IMR-90 (cell line): ENCODE results near the gene RDH13. TPM values are rescaled to one million over a fixed set of nuclear protein-coding genes. Genes with fewer than 3 reads are reported as not detected.

Source experiments
- ATAC-seq: fragments of 200-7000 bp; cut with Tn5 transposase; 2 replicates; pipeline ENCODE4 v1.9.1; 2020; ENCODE audit warnings: low read depth, mild to moderate bottlenecking, moderate library complexity
- BruUV-seq: library from RNA; stranded (reverse); fragments of 400-500 nt; replicated peaks from 2 replicates; lab custom pipeline; 2021; lab: Mats Ljungman, UMichigan
- CTCF ChIA-PET: fragments of 300-600 bp; formaldehyde crosslinking; extraction: SDS; loops from one replicate; lab custom pipeline; 2021; ENCODE audit warnings: antibody characterized with exemption; lab: Yijun Ruan, JAX
- POLR2A ChIA-PET: fragments of 300-600 bp; sonication (Branson Sonifier 250); formaldehyde crosslinking; loops from one replicate; lab custom pipeline; 2022; ENCODE audit warnings: antibody characterized with exemption; ENCODE audit not compliant: unreplicated experiment; lab: Charles Lee
- DNase-seq: peaks from one replicate; pipeline ENCODE4 v3.0.0; 2013
- H2AFZ ChIP-seq: replicated peaks from 2 replicates; pipeline ENCODE3; 2013; ENCODE audit warnings: low read length, mild to moderate bottlenecking; ENCODE audit not compliant: poor library complexity
- H2AK5ac ChIP-seq: 2 replicates; pipeline ENCODE4 v1.6.1; 2013; ENCODE audit warnings: low read depth, low read length, inconsistent platforms
- H2AK9ac ChIP-seq: replicated peaks from 2 replicates; pipeline ENCODE3; 2013; ENCODE audit warnings: mild to moderate bottlenecking, low read depth, low read length, moderate library complexity; ENCODE audit not compliant: poor library complexity
- H2BK120ac ChIP-seq: 2 replicates; pipeline ENCODE4 v1.6.1; 2013; ENCODE audit warnings: low read depth, low read length, inconsistent platforms
- H2BK15ac ChIP-seq: 3 replicates; pipeline ENCODE4 v1.6.1; 2013; ENCODE audit warnings: low read depth, low read length, inconsistent platforms
- H2BK20ac ChIP-seq: 2 replicates; pipeline ENCODE4 v1.6.1; 2013; ENCODE audit warnings: low read depth, mild to moderate bottlenecking, inconsistent platforms, low read length, moderate library complexity
- H2BK5ac ChIP-seq: 2 replicates; pipeline ENCODE4 v1.6.1; 2013; ENCODE audit warnings: mild to moderate bottlenecking, low read depth, low read length, inconsistent platforms; ENCODE audit not compliant: poor library complexity, severe bottlenecking
- H3K14ac ChIP-seq: replicated peaks from 2 replicates; pipeline ENCODE4 v1.6.1; 2013; ENCODE audit warnings: low read depth, low read length, inconsistent platforms
- H3K18ac ChIP-seq: 2 replicates; pipeline ENCODE4 v1.6.1; 2013; ENCODE audit warnings: low read depth, low read length, control low read depth
- H3K23ac ChIP-seq: 2 replicates; pipeline ENCODE4 v1.6.1; 2013; ENCODE audit warnings: low read depth, low read length, inconsistent platforms
- H3K27ac ChIP-seq: 2 replicates; pipeline ENCODE4 v1.5.1; 2013; ENCODE audit warnings: mild to moderate bottlenecking, control low read depth, low read length; ENCODE audit not compliant: insufficient read depth
- H3K27me3 ChIP-seq: 2 replicates; pipeline ENCODE4 v1.6.1; 2013; ENCODE audit warnings: low read length; ENCODE audit not compliant: control insufficient read depth, insufficient read depth
- H3K36me3 ChIP-seq: 2 replicates; pipeline ENCODE4 v1.6.1; 2013; ENCODE audit warnings: low read length, mixed read lengths; ENCODE audit not compliant: control insufficient read depth, insufficient read depth
- H3K4ac ChIP-seq: 2 replicates; pipeline ENCODE4 v1.6.1; 2013; ENCODE audit warnings: low read depth, low read length, inconsistent platforms
- H3K4me1 ChIP-seq: 2 replicates; pipeline ENCODE4 v1.6.1; 2013; ENCODE audit warnings: low read length, mixed read lengths; ENCODE audit not compliant: control insufficient read depth, insufficient read depth
- H3K4me2 ChIP-seq: 2 replicates; pipeline ENCODE4 v1.6.1; 2013; ENCODE audit warnings: low read depth, mild to moderate bottlenecking, control low read depth, low read length, moderate library complexity
- H3K4me3 ChIP-seq: 2 replicates; pipeline ENCODE4 v1.5.1; 2013; ENCODE audit warnings: low read depth, mild to moderate bottlenecking, control low read depth, low read length, moderate library complexity; ENCODE audit not compliant: insufficient read depth
- H3K56ac ChIP-seq: 2 replicates; pipeline ENCODE4 v1.6.1; 2013; ENCODE audit warnings: low read length, inconsistent platforms; ENCODE audit not compliant: insufficient read depth; ENCODE audit errors: extremely low read depth
- H3K79me1 ChIP-seq, 2 experiments: 2 replicates each; pipeline ENCODE4 v1.6.1; 2013; ENCODE audit warnings: low read length in 2 of 2, inconsistent platforms in 1 of 2, low read depth in 1 of 2
- H3K9ac ChIP-seq: 2 replicates; pipeline ENCODE4 v1.6.1; 2013; ENCODE audit warnings: low read depth, low read length, control low read depth
- H3K9me1 ChIP-seq: 2 replicates; pipeline ENCODE4 v1.6.1; 2013; ENCODE audit warnings: low read length, inconsistent platforms; ENCODE audit not compliant: insufficient read depth
- H3K9me3 ChIP-seq: 2 replicates; pipeline ENCODE4 v1.6.1; 2013; ENCODE audit warnings: low read length; ENCODE audit not compliant: control insufficient read depth, insufficient read depth
- H4K20me1 ChIP-seq: 2 replicates; pipeline ENCODE4 v1.6.1; 2013; ENCODE audit warnings: low read length, inconsistent platforms; ENCODE audit not compliant: insufficient read depth
- H4K5ac ChIP-seq: 2 replicates; pipeline ENCODE4 v1.6.1; 2013; ENCODE audit warnings: mild to moderate bottlenecking, low read depth, low read length, control low read depth
- H4K8ac ChIP-seq, 2 experiments: 2 replicates each; pipeline ENCODE4 v1.6.1; 2013; ENCODE audit warnings: low read depth in 2 of 2, low read length in 2 of 2, control low read depth in 1 of 2, inconsistent platforms in 1 of 2
- H4K91ac ChIP-seq: 2 replicates; pipeline ENCODE4 v1.6.1; 2013; ENCODE audit warnings: low read depth, low read length, inconsistent platforms; ENCODE audit not compliant: insufficient read depth
- BHLHE40 ChIP-seq: fragments of 150-350 bp; IDR thresholded peaks from 2 replicates; pipeline ENCODE4 v1.6.1; 2016; ENCODE audit warnings: mild to moderate bottlenecking, low read depth, low read length
- CEBPB ChIP-seq: IDR thresholded peaks from 2 replicates; pipeline ENCODE4 v1.6.1; 2012; ENCODE audit warnings: low read depth, low read length, improper control_type of control experiment
- CHD1 ChIP-seq: IDR thresholded peaks from 2 replicates; pipeline ENCODE4 v1.6.1; 2012; ENCODE audit warnings: low read depth, low read length, improper control_type of control experiment
- CTCF ChIP-seq: conservative IDR thresholded peaks from 2 replicates; pipeline ENCODE4 v1.5.1; 2012; ENCODE audit warnings: mild to moderate bottlenecking, low read depth, low read length, improper control_type of control experiment
- ELK1 ChIP-seq: fragments of 150-350 bp; IDR thresholded peaks from 2 replicates; pipeline ENCODE4 v1.6.1; 2016; ENCODE audit warnings: low read depth, mild to moderate bottlenecking, low read length, moderate library complexity, borderline replicate concordance
- FOS ChIP-seq: fragments of 150-350 bp; IDR thresholded peaks from 2 replicates; pipeline ENCODE4 v1.6.1; 2016; ENCODE audit warnings: low read depth, low read length
- MAFK ChIP-seq: IDR thresholded peaks from 2 replicates; pipeline ENCODE4 v1.6.1; 2012; ENCODE audit warnings: low read depth, low read length, improper control_type of control experiment
- MAZ ChIP-seq: IDR thresholded peaks from 2 replicates; pipeline ENCODE4 v1.6.1; 2012; ENCODE audit warnings: low read depth, mild to moderate bottlenecking, low read length, improper control_type of control experiment, moderate library complexity, borderline replicate concordance
- MXI1 ChIP-seq: IDR thresholded peaks from 2 replicates; pipeline ENCODE4 v1.6.1; 2012; ENCODE audit warnings: low read depth, mild to moderate bottlenecking, low read length, moderate library complexity, borderline replicate concordance
- NFE2L2 ChIP-seq: fragments of 150-350 bp; IDR thresholded peaks from 2 replicates; pipeline ENCODE4 v1.6.1; 2016; ENCODE audit warnings: low read depth, mild to moderate bottlenecking, low read length
- POLR2A ChIP-seq: IDR thresholded peaks from 2 replicates; pipeline ENCODE4 v1.6.1; 2012; ENCODE audit warnings: mild to moderate bottlenecking, low read depth, low read length
- RCOR1 ChIP-seq: IDR thresholded peaks from 2 replicates; pipeline ENCODE4 v1.6.1; 2012; ENCODE audit warnings: mild to moderate bottlenecking, low read length, improper control_type of control experiment; ENCODE audit not compliant: insufficient replicate concordance
- RFX5 ChIP-seq: IDR thresholded peaks from 2 replicates; pipeline ENCODE4 v1.8.0; 2012; ENCODE audit warnings: low read depth, mild to moderate bottlenecking, low read length, moderate library complexity
- SMC3 ChIP-seq: fragments of 150-350 bp; IDR thresholded peaks from 2 replicates; pipeline ENCODE4 v1.6.1; 2016; ENCODE audit warnings: low read depth, mild to moderate bottlenecking, antibody characterized with exemption, low read length, moderate library complexity
- USF2 ChIP-seq: fragments of 150-350 bp; IDR thresholded peaks from 2 replicates; pipeline ENCODE4 v1.6.1; 2017; ENCODE audit warnings: mild to moderate bottlenecking, antibody characterized with exemption, low read length, low read depth
- WGBS, 2 experiments: methylation state at CpG; one replicate each; pipeline versions ENCODE4 v1.1.5 to v1.1.7; 2013; ENCODE audit warnings: missing lambda C conversion rate in 2 of 2; ENCODE audit not compliant: insufficient read length in 1 of 2; ENCODE audit errors: extremely low coverage in 2 of 2; 5-methylcytosine and 5-hydroxymethylcytosine counted together
- dilution Hi-C: fragments of 300-500 bp; cut with HindIII; formaldehyde crosslinking; loops from one replicate; pipeline ENCODE4 v1.14.3; 2018; ENCODE audit warnings: low sequenced_read_pairs; ENCODE audit not compliant: unreplicated experiment
- in situ Hi-C: fragments of 300-500 bp; cut with MboI; formaldehyde crosslinking; loops from 3 replicates; pipeline ENCODE4 v1.14.3; 2019; ENCODE audit warnings: low sequenced_read_pairs, inconsistent platforms, mixed read lengths
- intact Hi-C: fragments of 100-400 bp; cut with micrococcal nuclease; formaldehyde crosslinking; loops from 2 replicates; pipeline ENCODE4 v1.10.0; 2022
- polyA plus RNA-seq, 3 experiments: library from polyadenylated mRNA; depleted of rRNA; stranded (reverse); fragments of >200 nt; gene quantifications; 2 replicates each; pipeline ENCODE4 v1.2.3, GENCODE V29; 2012; ENCODE audit warnings: low replicate concordance in 1 of 3
- total RNA-seq: library from RNA; depleted of rRNA; stranded (reverse); fragments of >200 nt; gene quantifications from 2 replicates; pipeline ENCODE4 v1.2.3, GENCODE V29; 2012

Gene RDH13
- total and polyA plus RNA-seq, 2 of the 4 experiments (the other 2 are of a cell fraction) = 7.5 to 7.8 TPM

- no peak overlapping the region for H4K5ac ChIP-seq
- POLR2A ChIA-PET = no interaction called here
- 0% methylated on average over 1 of the region's 5 CpGs; no CpG with 5 or more reads in 1 of the 2 experiments for WGBS, 2 experiments
Measured at GRCh38 chr19:55000761-55001160, 62.2 kb downstream of the RDH13 start.

More at GRCh38 chr19:55000761-55001160, 62.2 kb downstream of the RDH13 start:
- H3K4me3 ChIP-seq = no peak overlapping the region
- no peak for DNase-seq
- H3K18ac ChIP-seq = no peak overlapping the region
- no peaks in the 10 kb centered on the region for H3K36me3 ChIP-seq
- no peaks in the 10 kb centered on the region for H4K20me1 ChIP-seq
- H3K4ac ChIP-seq = no peak overlapping the region
- H2AK9ac ChIP-seq = no peak overlapping the region
- no peak overlapping the region for H4K8ac ChIP-seq
- H3K4me2 ChIP-seq = no peak overlapping the region
- H3K56ac ChIP-seq = no peak overlapping the region
- no peak overlapping the region for H3K27ac ChIP-seq
- no peak overlapping the region for H2BK5ac ChIP-seq
- H4K91ac ChIP-seq = no peak overlapping the region
- BruUV-seq = no TSS peak
- H2BK20ac ChIP-seq = no peak overlapping the region
- no peak overlapping the region for H3K23ac ChIP-seq
- in situ Hi-C loops (no loop called here), dilution Hi-C loops (no loop called here), intact Hi-C loops (no loop called here)
- no peak overlapping the region for H2BK120ac ChIP-seq
- CTCF ChIA-PET = no interaction called here
- H3K9ac ChIP-seq = no peak overlapping the region
- H3K9me1 ChIP-seq = no peaks in the 10 kb centered on the region
- H3K14ac ChIP-seq = no peak overlapping the region
- no peak for TF ChIP-seq CTCF
- TF ChIP-seq NFE2L2 = no peak
- no peak for TF ChIP-seq ELK1
- no peak for TF ChIP-seq RCOR1
- no peak for TF ChIP-seq MXI1
- no peak for TF ChIP-seq MAZ
- TF ChIP-seq CHD1 = no peak
- no peak for TF ChIP-seq BHLHE40
- TF ChIP-seq MAFK = no peak
- TF ChIP-seq FOS = no peak
- TF ChIP-seq USF2 = no peak
- TF ChIP-seq POLR2A = no peak
- TF ChIP-seq RFX5 = no peak
- TF ChIP-seq CEBPB = no peak
- no peak for TF ChIP-seq SMC3
- H2AK5ac ChIP-seq = no peak overlapping the region
- no peak overlapping the region for H2AFZ ChIP-seq
- no peak overlapping the region for H2BK15ac ChIP-seq
- ATAC-seq = no peak
- peaks cover 16% of the 10 kb centered on the region for H3K9me3 ChIP-seq
- H3K27me3 ChIP-seq = no peaks in the 10 kb centered on the region
- H3K79me1 ChIP-seq = no peaks in the 10 kb centered on the region
- no peaks in the 10 kb centered on the region for H3K4me1 ChIP-seq
